ENCODE results near the gene GPC3. TPM values are rescaled to one million over a fixed set of nuclear protein-coding genes. Genes with fewer than 3 reads are reported as not detected.

Gene GPC3
- total RNA-seq, 1 experiment from 2014 or later, result 233 TPM

DNA sequence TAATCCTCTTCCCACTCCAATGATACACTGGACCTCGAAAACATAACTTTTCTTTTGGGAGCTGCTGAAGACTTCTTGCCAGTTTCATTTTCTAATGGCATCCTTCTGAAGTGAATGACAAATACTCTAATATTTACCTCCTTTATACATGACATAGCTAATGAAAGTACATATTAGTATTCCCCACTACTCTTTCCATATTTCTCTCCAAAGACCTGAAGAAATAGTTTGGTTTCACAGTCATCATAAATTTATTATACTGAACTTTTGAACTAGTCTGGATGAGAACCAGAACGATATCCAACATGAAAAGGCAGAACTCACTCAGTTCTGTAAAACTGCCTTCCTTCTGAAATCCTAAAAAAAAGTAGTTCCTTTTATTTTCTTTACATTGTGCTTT, 139.1 kb downstream of the GPC3 start:
- Mint-ChIP-seq H3K4me3 (ENCODE audit: unreplicated experiment) (no peak overlapping the region), H3K36me3 (ENCODE audit: insufficient read depth, unreplicated experiment) (peaks cover 15% of the 10 kb centered on the region), H3K4me1 (ENCODE audit: low read depth, unreplicated experiment) (peaks cover 7% of the 10 kb centered on the region), H3K27ac (ENCODE audit: unreplicated experiment) (no peak overlapping the region), H3K9me3 (ENCODE audit: unreplicated experiment) (no peaks in the 10 kb centered on the region), H3K27me3 (ENCODE audit: insufficient read depth, unreplicated experiment) (no peaks in the 10 kb centered on the region)
- intact Hi-C loops (cut with micrococcal nuclease; ENCODE audit: unreplicated experiment), result no loop called here
- no TSS peak for BruUV-seq (replicated peaks)
- no peaks in the 10 kb centered on the region for H3K9me3 ChIP-seq
- POLR2A ChIA-PET, result no interaction called here
- H3K36me3 ChIP-seq (ENCODE audit: control insufficient read depth, insufficient read depth, low read length), result no peaks in the 10 kb centered on the region
- no peak overlapping the region for H3K4me3 ChIP-seq (ENCODE audit: low read depth, low read length)
- TF ChIP-seq, protein P1, sequence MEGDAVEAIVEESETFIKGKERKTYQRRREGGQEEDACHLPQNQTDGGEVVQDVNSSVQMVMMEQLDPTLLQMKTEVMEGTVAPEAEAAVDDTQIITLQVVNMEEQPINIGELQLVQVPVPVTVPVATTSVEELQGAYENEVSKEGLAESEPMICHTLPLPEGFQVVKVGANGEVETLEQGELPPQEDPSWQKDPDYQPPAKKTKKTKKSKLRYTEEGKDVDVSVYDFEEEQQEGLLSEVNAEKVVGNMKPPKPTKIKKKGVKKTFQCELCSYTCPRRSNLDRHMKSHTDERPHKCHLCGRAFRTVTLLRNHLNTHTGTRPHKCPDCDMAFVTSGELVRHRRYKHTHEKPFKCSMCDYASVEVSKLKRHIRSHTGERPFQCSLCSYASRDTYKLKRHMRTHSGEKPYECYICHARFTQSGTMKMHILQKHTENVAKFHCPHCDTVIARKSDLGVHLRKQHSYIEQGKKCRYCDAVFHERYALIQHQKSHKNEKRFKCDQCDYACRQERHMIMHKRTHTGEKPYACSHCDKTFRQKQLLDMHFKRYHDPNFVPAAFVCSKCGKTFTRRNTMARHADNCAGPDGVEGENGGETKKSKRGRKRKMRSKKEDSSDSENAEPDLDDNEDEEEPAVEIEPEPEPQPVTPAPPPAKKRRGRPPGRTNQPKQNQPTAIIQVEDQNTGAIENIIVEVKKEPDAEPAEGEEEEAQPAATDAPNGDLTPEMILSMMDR (IDR thresholded peaks at IDR 0.05; ENCODE audit: insufficient read depth in 1 of 2, low read depth in 1 of 2, low read length in 1 of 2, severe bottlenecking in 1 of 2, unreplicated experiment in 1 of 2), result no peak
- DNase-seq, result no peak
- CTCF ChIA-PET, result no interaction called here
- H3K4me1 ChIP-seq, result no peaks in the 10 kb centered on the region
- H3K27me3 ChIP-seq (replicated peaks; ENCODE audit: control insufficient read depth, insufficient read depth, low read length), result no peaks in the 10 kb centered on the region

- ChIA-PET CTCF (no interaction called here), POLR2A (no interaction called here)
- Mint-ChIP-seq H3K4me3 (ENCODE audit: unreplicated experiment) (no peak overlapping the region), H3K36me3 (ENCODE audit: insufficient read depth, unreplicated experiment) (peaks cover 5% of the 10 kb centered on the region), H3K4me1 (ENCODE audit: low read depth, unreplicated experiment) (no peaks in the 10 kb centered on the region), H3K27ac (ENCODE audit: unreplicated experiment) (no peak overlapping the region), H3K9me3 (ENCODE audit: unreplicated experiment) (no peaks in the 10 kb centered on the region), H3K27me3 (ENCODE audit: insufficient read depth, unreplicated experiment) (no peaks in the 10 kb centered on the region)
- DNase-seq, result no peak
- TF ChIP-seq, protein P1 (IDR thresholded peaks at IDR 0.05; ENCODE audit: insufficient read depth in 1 of 2, low read depth in 1 of 2, low read length in 1 of 2, severe bottlenecking in 1 of 2, unreplicated experiment in 1 of 2), result no peak
- Histone ChIP-seq H3K9me3 (no peaks in the 10 kb centered on the region), H3K36me3 (ENCODE audit: control insufficient read depth, insufficient read depth, low read length) (no peaks in the 10 kb centered on the region), H3K27me3 (replicated peaks; ENCODE audit: control insufficient read depth, insufficient read depth, low read length) (no peaks in the 10 kb centered on the region), H3K4me1 (no peaks in the 10 kb centered on the region), H3K4me3 (ENCODE audit: low read depth, low read length) (no peak overlapping the region)
- intact Hi-C loops (cut with micrococcal nuclease; ENCODE audit: unreplicated experiment), result no loop called here
- no TSS peak for BruUV-seq (replicated peaks)
Observed at GRCh38 chrX:133840415-133840814, 145.0 kb downstream of the GPC3 start.

DNA sequence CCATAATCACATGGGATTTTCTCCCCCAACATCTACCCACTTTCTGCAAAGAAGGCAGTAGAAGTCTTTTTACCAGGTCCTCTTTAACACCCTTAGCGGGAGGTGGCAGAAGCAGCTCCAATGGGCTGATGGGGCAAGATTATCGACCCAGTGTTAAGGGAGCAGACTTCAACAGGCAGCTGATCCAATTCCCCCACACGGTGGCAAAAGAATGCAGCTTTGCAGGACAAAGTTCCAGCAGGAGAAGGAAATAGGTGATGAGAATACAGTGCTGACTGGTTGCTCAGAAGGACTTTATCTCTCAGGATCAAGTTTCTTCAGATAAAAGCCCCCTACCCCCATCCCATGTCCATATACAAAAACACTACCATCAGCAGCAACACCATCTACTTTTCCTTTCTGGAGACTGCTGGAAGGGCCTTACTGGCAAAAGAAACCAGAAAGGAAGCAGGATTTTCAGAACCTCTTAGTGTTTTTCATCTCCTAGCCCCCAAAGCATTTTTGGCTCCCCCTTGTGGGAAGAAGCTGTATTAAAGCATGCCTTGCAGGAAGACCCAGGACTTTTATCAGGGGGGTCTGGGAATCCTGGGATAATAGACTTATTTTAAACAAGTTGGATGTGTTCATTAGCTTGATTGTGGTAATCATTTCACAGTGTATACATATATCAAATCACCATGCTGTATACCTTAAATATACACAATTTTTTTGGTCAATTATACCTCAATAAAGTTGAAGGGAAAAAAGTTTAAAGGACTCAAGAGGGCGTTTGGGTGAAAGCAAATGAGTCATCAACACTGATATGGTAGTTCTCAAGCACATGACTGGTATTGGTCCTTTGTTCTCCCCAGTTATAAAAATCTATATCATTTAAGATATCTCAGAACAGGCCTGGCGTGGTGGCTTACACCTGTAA, 146.4 kb downstream of the GPC3 start:
- no peak overlapping the region for H3K4me3 ChIP-seq (ENCODE audit: low read depth, low read length)
- H3K27ac Mint-ChIP-seq (ENCODE audit: unreplicated experiment), result no peak overlapping the region
- no peaks in the 10 kb centered on the region for H3K36me3 ChIP-seq (ENCODE audit: control insufficient read depth, insufficient read depth, low read length)
- intact Hi-C loops (cut with micrococcal nuclease; ENCODE audit: unreplicated experiment), result loop anchor here (1.0 to 2.0 kb wide), 3 partner anchors 47 to 182 kb away; no protein-coding TSS in a partner anchor
- H3K4me1 ChIP-seq, result no peaks in the 10 kb centered on the region
- H3K36me3 Mint-ChIP-seq (ENCODE audit: insufficient read depth, unreplicated experiment), result peaks cover 5% of the 10 kb centered on the region
- H3K4me1 Mint-ChIP-seq (ENCODE audit: low read depth, unreplicated experiment), result no peaks in the 10 kb centered on the region
- no peaks in the 10 kb centered on the region for H3K9me3 Mint-ChIP-seq (ENCODE audit: unreplicated experiment)
- no TSS peak for BruUV-seq (replicated peaks)
- ChIA-PET POLR2A (no interaction called here), CTCF (interaction anchor here (0.7 to 1.4 kb wide), 6 partner anchors 9 to 188 kb away, joined by 3 to 10 read pairs (median 4); no protein-coding TSS in a partner anchor)
- no peaks in the 10 kb centered on the region for H3K9me3 ChIP-seq
- DNase-seq, result peak; percentile 48 to 63
- TF ChIP-seq, protein P1 (IDR thresholded peaks at IDR 0.05; ENCODE audit: insufficient read depth in 1 of 2, low read depth in 1 of 2, low read length in 1 of 2, severe bottlenecking in 1 of 2, unreplicated experiment in 1 of 2), result peak; percentile 41 to 50
- H3K27me3 ChIP-seq (replicated peaks; ENCODE audit: control insufficient read depth, insufficient read depth, low read length), result no peaks in the 10 kb centered on the region
- H3K27me3 Mint-ChIP-seq (ENCODE audit: insufficient read depth, unreplicated experiment), result no peaks in the 10 kb centered on the region
- no peak overlapping the region for H3K4me3 Mint-ChIP-seq (ENCODE audit: unreplicated experiment)
